Common myeloid progenitor, CD34-positive (primary cell): ENCODE measurements around the gene NCR3LG1.

Experiments
- CTCF ChIA-PET: fragments of 350-600 bp; sonication (Branson Sonifier 250); formaldehyde crosslinking; loops from one replicate; lab custom pipeline; 2021; ENCODE audit warnings: antibody characterized with exemption; lab: Charles Lee
- POLR2A ChIA-PET: fragments of 350-600 bp; sonication (Branson Sonifier 250); formaldehyde crosslinking; loops from one replicate; lab custom pipeline; 2021; ENCODE audit warnings: antibody characterized with exemption; lab: Charles Lee
- DNase-seq, 3 donors: peaks; one replicate each; pipeline versions ENCODE4 v3.0.0 to v3.0.0-alpha.2; 2013
- H3K27ac ChIP-seq, 2 experiments: 1 replicate in 1 of 2; 2 replicates in 1 of 2; pipeline ENCODE4 v1.7.0; 2013; ENCODE audit warnings: inconsistent platforms in 2 of 2, low read length in 2 of 2, mild to moderate bottlenecking in 2 of 2, low read depth in 1 of 2, moderate library complexity in 1 of 2; ENCODE audit not compliant: severe bottlenecking in 2 of 2, insufficient read depth in 1 of 2, poor library complexity in 1 of 2
- H3K27me3 ChIP-seq, 5 experiments: replicated peaks in 2 of 5; 1 replicate in 3 of 5; 2 replicates in 2 of 5; pipeline versions ENCODE4 v1.6.1 to v1.7.0; 2013; ENCODE audit warnings: low read length in 4 of 5, mild to moderate bottlenecking in 2 of 5, moderate library complexity in 2 of 5, inconsistent platforms in 1 of 5; ENCODE audit not compliant: insufficient read depth in 5 of 5, control insufficient read depth in 4 of 5
- H3K36me3 ChIP-seq, 4 experiments: 1 replicate in 2 of 4; 2 replicates in 2 of 4; pipeline versions ENCODE4 v1.6.1 to v1.7.0; 2013; ENCODE audit warnings: low read length in 3 of 4, control low read depth in 1 of 4, mild to moderate bottlenecking in 1 of 4; ENCODE audit not compliant: control insufficient read depth in 4 of 4, insufficient read depth in 4 of 4
- H3K4me1 ChIP-seq, 4 experiments: 1 replicate in 3 of 4; 2 replicates in 1 of 4; pipeline versions ENCODE4 v1.6.1 to v1.7.1; 2013; ENCODE audit warnings: low read length in 3 of 4, mild to moderate bottlenecking in 3 of 4, control low read depth in 1 of 4, inconsistent platforms in 1 of 4, moderate library complexity in 1 of 4; ENCODE audit not compliant: control insufficient read depth in 4 of 4, insufficient read depth in 4 of 4; ENCODE audit errors: control extremely low read depth in 1 of 4
- H3K4me3 ChIP-seq, 7 experiments: 1 replicate in 4 of 7; 2 replicates in 3 of 7; pipeline versions ENCODE4 v1.5.1 to v1.7.0; 2013; ENCODE audit warnings: mild to moderate bottlenecking in 7 of 7, low read length in 6 of 7, moderate library complexity in 6 of 7, inconsistent platforms in 2 of 7, low read depth in 2 of 7, control low read depth in 1 of 7; ENCODE audit not compliant: insufficient read depth in 4 of 7, control insufficient read depth in 1 of 7; ENCODE audit errors: extremely low read depth in 1 of 7
- H3K9me3 ChIP-seq, 5 experiments: 1 replicate in 4 of 5; 2 replicates in 1 of 5; pipeline versions ENCODE4 v1.6.1 to v1.7.1; 2013; ENCODE audit warnings: low read length in 4 of 5, mild to moderate bottlenecking in 2 of 5, inconsistent platforms in 1 of 5, low read depth in 1 of 5, moderate library complexity in 1 of 5; ENCODE audit not compliant: control insufficient read depth in 4 of 5, insufficient read depth in 2 of 5; ENCODE audit errors: control extremely low read depth in 1 of 5
- WGBS: methylation state at CpG from one replicate; pipeline ENCODE4 v1.1.5; 2013; ENCODE audit not compliant: insufficient coverage; 5-methylcytosine and 5-hydroxymethylcytosine counted together

The NCR3LG1 gene

DNA sequence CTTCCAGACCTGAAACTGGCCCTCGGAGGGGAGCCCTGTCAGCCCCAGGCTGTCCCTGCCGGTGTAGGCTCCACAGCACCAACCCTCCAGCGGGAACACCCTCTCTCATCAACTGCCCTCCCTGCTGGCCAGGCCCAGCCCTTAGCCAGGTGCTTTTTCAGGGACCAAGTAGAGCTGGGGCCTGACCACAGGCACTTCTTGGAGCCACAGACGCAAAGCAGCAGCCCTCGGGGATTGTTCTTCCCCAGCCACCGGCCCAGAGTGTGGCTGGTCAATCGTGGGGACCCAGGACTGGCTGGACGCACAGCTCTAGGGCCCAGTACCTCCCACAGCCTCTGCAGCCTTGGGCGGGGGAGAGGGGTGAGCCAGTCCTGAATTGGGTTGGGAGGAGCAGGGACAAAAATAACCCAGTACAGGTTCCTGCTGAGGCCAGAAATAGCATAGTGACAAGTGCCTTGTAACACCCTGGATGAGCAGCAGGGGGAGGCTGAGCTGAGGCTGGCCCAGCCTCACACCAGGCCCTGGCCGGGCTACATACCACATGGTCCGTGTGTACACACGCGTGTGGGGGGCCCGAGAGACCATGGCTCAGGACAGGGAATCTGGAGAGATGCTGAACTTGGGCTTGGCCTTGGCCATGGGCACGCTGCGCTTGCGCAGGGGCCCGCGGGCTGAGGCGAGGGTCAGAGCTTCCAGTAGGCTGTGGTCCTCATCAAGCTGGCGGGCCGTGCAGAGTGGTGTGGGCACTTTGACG is 34.9 kb downstream of the NCR3LG1 start:
- H3K9me3 ChIP-seq = no peaks in the 10 kb centered on the region
- CTCF ChIA-PET = interaction anchor here (1.2 to 7.2 kb wide), 7 partner anchors 11 to 136 kb away, joined by 3 to 220 read pairs (median 5); no protein-coding TSS in a partner anchor
- WGBS = 78% methylated on average over 23 of the region's 23 CpGs
- H3K27me3 ChIP-seq = peaks cover 0 to 7% (median 0%) of the 10 kb centered on the region in 5 experiments
- H3K36me3 ChIP-seq = no peaks in the 10 kb centered on the region
- POLR2A ChIA-PET = no interaction called here
- DNase-seq = peak; percentile 46 to 73 (median 68)
- no peak overlapping the region for H3K27ac ChIP-seq
- no peak overlapping the region for H3K4me3 ChIP-seq
- H3K4me1 ChIP-seq = peaks cover 0 to 12% (median 7%) of the 10 kb centered on the region in 4 experiments

DNA sequence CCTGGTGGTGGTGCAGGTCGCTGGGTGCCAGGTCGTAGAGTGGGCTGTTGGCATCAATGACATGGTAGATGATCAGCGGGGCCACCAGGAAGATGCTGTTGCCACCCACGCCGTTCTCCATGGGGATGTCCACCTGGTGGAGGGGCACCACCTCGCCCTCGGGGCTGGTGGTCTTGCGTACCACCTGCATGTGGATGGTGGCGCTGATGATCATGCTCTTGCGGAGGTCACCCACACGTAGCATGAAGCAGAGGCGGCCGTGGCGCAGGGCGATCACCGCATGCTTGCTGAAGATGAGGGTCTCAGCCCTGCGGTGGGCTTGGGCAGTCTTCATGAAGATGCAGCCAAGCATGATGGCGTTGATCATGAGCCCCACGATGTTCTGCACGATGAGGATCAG is 35.7 kb downstream of the NCR3LG1 start:
- H3K4me1 ChIP-seq = peaks cover 0 to 12% (median 7%) of the 10 kb centered on the region in 4 experiments
- ChIA-PET CTCF (interaction anchor here (1.2 to 7.2 kb wide), 8 partner anchors 10 to 135 kb away, joined by 3 to 220 read pairs (median 6); no protein-coding TSS in a partner anchor), POLR2A (no interaction called here)
- H3K36me3 ChIP-seq = no peaks in the 10 kb centered on the region
- no peaks in the 10 kb centered on the region for H3K9me3 ChIP-seq
- H3K27ac ChIP-seq = no peak overlapping the region
- DNase-seq = no peak
- peaks cover 0 to 7% (median 0%) of the 10 kb centered on the region in 5 experiments for H3K27me3 ChIP-seq
- WGBS = 94% methylated on average over 20 of the region's 20 CpGs
- no peak overlapping the region for H3K4me3 ChIP-seq

DNA sequence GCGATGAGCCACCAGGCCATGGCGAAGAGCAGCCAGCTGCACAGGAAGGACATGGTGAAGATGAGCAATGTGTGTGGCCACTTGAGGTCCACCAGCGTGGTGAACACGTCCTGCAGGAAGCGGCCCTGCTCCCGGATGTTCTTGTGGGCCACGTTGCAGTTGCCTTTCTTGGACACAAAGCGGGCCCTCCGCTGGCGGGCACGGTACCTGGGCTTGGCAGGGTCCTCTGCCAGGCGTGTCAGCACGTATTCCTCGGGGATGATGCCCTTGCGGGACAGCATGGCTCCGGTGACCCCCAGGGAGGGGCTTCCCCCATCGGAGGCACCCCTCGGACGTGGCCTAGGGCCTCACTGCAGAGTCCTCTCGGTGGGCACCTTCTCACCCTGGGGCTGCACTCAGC is 36.2 kb downstream of the NCR3LG1 start:
- no peaks in the 10 kb centered on the region for H3K9me3 ChIP-seq
- no peak overlapping the region for H3K27ac ChIP-seq
- ChIA-PET CTCF (interaction anchor here (0.7 to 7.2 kb wide), 6 partner anchors 9 to 126 kb away, joined by 3 to 220 read pairs (median 6); no protein-coding TSS in a partner anchor), POLR2A (no interaction called here)
- peak in 1 of 3 donors; percentile 9 for DNase-seq
- 96% methylated on average over 18 of the region's 20 CpGs for WGBS
- peaks cover 0 to 7% (median 0%) of the 10 kb centered on the region in 5 experiments for H3K27me3 ChIP-seq
- H3K36me3 ChIP-seq = no peaks in the 10 kb centered on the region
- H3K4me1 ChIP-seq = peaks cover 0 to 12% (median 7%) of the 10 kb centered on the region in 4 experiments
- no peak overlapping the region for H3K4me3 ChIP-seq

DNA sequence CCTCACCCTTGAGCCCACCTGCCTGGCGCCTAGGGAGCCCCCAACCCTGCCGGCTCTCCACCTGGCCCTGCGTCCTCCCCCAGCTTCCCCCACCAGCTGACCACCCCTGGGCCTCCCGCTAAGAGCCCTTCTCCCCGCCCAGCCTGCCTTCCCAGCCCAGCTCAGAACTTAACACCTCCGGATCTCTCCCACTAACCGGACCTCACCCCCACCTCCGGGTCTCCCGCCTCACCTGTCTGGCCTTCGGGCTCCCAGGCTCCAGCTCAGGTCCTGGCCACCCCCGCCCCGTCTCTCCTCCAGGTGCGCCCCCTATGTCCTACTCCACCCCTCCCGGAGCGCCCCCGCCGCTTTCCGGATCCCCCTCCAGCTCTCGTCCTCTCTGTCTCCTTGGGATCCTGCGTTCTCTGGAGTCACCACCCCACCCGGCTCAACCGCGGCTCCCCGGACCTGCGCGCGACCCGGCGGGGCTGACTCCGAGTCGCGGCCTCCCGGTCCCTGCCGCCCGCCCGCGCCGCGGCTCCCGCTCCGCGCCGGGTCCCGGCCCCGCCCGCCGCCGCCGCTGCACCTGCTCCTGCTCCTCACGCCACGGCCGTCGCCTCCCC is 37.1 kb downstream of the NCR3LG1 start, which contains the start of gene KCNJ11:
Gene KCNJ11, minus strand, starts transcription at position 51 of the 602 bp plus-strand sequence. CDS start 568 bp downstream, outside the sequence.
- DNase-seq = no peak
- CTCF ChIA-PET = interaction anchor here (0.6 to 1.9 kb wide), 13 partner anchors 8 to 139 kb away, joined by 3 to 11 read pairs (median 3); no protein-coding TSS in a partner anchor
- peaks cover 0 to 12% (median 7%) of the 10 kb centered on the region in 4 experiments for H3K4me1 ChIP-seq
- H3K4me3 ChIP-seq = peak within 1 kb of the TSS; percentile 22 to 76 (median 60)
- 1% methylated on average over 42 of the region's 53 CpGs for WGBS
- H3K27ac ChIP-seq = no peak within 1 kb of the TSS
- peaks cover 0 to 7% (median 0%) of the 10 kb centered on the region in 5 experiments for H3K27me3 ChIP-seq
- H3K9me3 ChIP-seq = no peaks in the 10 kb centered on the region
- no peaks in the 10 kb centered on the region for H3K36me3 ChIP-seq
- POLR2A ChIA-PET = no interaction called here

DNA sequence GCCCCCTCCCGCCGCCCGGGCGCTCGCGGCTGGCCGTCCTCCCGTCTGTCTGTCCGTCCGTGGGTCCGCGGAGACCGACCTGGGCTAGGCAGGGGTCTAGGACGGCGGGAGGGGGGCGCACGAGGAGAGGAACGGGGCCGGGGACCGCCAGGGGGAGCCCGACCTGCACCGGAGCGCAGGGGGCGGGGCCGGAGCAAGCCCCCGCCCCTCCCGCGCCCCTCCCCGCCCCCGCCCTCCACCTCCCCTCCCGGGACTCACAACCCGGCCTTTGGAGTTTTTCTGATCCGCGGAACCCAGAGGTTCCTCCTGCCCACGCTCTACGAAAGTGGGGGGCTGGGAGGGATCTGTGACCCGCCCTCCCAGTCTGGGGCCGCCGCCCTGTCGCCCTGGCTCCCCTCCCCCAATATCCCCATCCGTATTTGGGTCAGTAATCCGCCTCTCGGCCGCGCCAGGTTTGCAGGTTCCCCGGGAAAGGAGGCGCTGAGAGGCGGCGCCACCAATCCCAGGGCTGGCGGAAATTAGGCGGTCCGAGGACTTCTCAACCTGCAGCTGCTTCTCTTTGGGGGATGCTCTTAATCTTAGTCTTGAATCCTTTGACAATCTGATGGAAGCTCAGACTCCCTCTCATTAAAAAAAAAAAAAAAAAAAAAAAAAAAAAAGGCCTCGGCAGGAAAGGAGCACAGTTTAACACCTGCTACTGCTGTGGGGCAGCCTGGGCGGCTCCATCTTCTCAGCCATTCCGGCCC is 37.8 kb downstream of the NCR3LG1 start:
- peak; percentile 69 to 82 (median 80) for DNase-seq
- Histone ChIP-seq H3K9me3 (no peaks in the 10 kb centered on the region), H3K27me3 (peaks cover 0 to 7% (median 0%) of the 10 kb centered on the region in 5 experiments), H3K4me3 (peak overlapping the region in 6 of 7 experiments; percentile 22 to 76 (median 60)), H3K4me1 (peaks cover 0 to 12% (median 7%) of the 10 kb centered on the region in 4 experiments), H3K36me3 (no peaks in the 10 kb centered on the region), H3K27ac (no peak overlapping the region)
- 0% methylated on average over 22 of the region's 55 CpGs for WGBS
- CTCF ChIA-PET = interaction anchor here (0.6 to 1.9 kb wide), 12 partner anchors 9 to 139 kb away, joined by 3 to 11 read pairs (median 4); no protein-coding TSS in a partner anchor
- POLR2A ChIA-PET = interaction anchor here (0.6 kb wide), 1 partner anchor 1048 kb away, joined by 3 read pairs; no protein-coding TSS in a partner anchor

DNA sequence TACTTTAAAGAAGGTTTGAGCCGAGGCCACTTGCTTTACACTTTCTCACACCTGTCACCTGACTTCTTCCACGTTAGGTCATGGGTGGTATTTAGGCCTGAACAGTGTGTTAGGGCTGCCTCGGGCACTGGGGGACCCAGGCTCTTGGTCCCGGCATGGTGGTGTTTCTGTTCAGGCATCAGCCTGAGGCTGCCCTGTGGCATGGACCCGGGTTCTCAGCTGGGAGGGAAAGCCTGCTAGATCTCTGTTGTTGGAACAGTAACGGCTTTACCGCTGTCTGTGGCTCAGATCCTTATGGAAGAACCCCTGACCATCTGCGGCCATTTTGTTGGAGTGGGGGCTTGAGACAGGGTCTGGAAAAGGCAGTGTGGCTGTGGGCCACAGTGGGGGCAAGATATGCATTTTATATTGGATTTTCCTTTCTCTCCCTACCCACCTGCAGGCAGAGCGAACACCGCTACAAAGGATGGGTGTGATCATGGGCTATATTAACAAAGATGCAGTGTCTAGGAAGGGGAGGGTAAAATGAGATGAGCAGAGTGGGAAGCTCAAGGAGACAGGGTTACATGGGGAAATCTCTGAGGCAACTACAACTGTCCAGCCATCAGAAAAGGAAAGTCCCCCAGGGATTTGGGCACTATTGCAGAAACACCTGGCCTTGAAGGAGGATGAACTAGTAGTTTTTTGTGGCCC is 38.5 kb downstream of the NCR3LG1 start:
- peaks cover 0 to 12% (median 7%) of the 10 kb centered on the region in 4 experiments for H3K4me1 ChIP-seq
- H3K27me3 ChIP-seq = peaks cover 0 to 7% (median 0%) of the 10 kb centered on the region in 5 experiments
- ChIA-PET CTCF (interaction anchor here (0.7 to 1.8 kb wide), 6 partner anchors 10 to 138 kb away, joined by 3 to 6 read pairs (median 4); no protein-coding TSS in a partner anchor), POLR2A (no interaction called here)
- WGBS = 90% methylated on average over 5 of the region's 10 CpGs
- H3K36me3 ChIP-seq = no peaks in the 10 kb centered on the region
- no peaks in the 10 kb centered on the region for H3K9me3 ChIP-seq
- no peak for DNase-seq
- peak overlapping the region in 3 of 7 experiments; percentile 60 to 76 (median 62) for H3K4me3 ChIP-seq
- H3K27ac ChIP-seq = no peak overlapping the region
